ENCODE data around the gene MTFMT. TPM values are rescaled to one million over a fixed set of nuclear protein-coding genes. Genes with fewer than 3 reads are reported as not detected.

MTFMT gene
- total and polyA plus RNA-seq, 2 of the 4 experiments (the other 2 are of a cell fraction) = 8.9 to 21.3 TPM

GRCh38 chr15:64959128-64959527 is 70.3 kb downstream of the MTFMT start:
- no peak for DNase-seq
- Histone ChIP-seq H4K20me1 (ENCODE audit: insufficient read depth, low read length) (no peaks in the 10 kb centered on the region), H2BK15ac (ENCODE audit: low read depth, low read length) (no peak overlapping the region), H2BK120ac (ENCODE audit: low read depth, low read length) (no peak overlapping the region), H3K4me1 (ENCODE audit: control insufficient read depth, insufficient read depth, low read length) (no peaks in the 10 kb centered on the region), H2AK5ac (ENCODE audit: low read depth, low read length) (no peak overlapping the region), H3K23ac (ENCODE audit: low read depth, low read length) (no peak overlapping the region), H3K14ac (replicated peaks; ENCODE audit: low read depth, low read length) (no peak overlapping the region), H3K27me3 (ENCODE audit: control insufficient read depth, insufficient read depth, low read length) (no peaks in the 10 kb centered on the region), H2AFZ (replicated peaks; ENCODE audit: low read length, poor library complexity) (no peak overlapping the region), H3K36me3 (ENCODE audit: control insufficient read depth, insufficient read depth, low read length) (peaks cover 55% of the 10 kb centered on the region), H3K9ac (ENCODE audit: low read depth, low read length) (no peak overlapping the region), H3K56ac (ENCODE audit: extremely low read depth, insufficient read depth, low read length) (no peak overlapping the region), H3K9me3 (ENCODE audit: control insufficient read depth, insufficient read depth, low read length) (no peaks in the 10 kb centered on the region), H3K4ac (ENCODE audit: low read depth, low read length) (no peak overlapping the region), H2BK5ac (ENCODE audit: low read depth, low read length, poor library complexity, severe bottlenecking) (no peak overlapping the region), H3K4me2 (ENCODE audit: low read depth, low read length) (no peak overlapping the region), H3K79me1 (ENCODE audit: low read depth in 1 of 2, low read length in 2 of 2) (no peaks in the 10 kb centered on the region; a peak in 1 of 4 replicates), H3K27ac (ENCODE audit: insufficient read depth, low read length) (no peak overlapping the region), H4K5ac (ENCODE audit: low read depth, low read length) (no peak overlapping the region), H3K18ac (ENCODE audit: low read depth, low read length) (no peak overlapping the region), H2BK20ac (ENCODE audit: low read depth, low read length) (no peak overlapping the region), H3K4me3 (ENCODE audit: insufficient read depth, low read depth, low read length) (no peak overlapping the region), H2AK9ac (replicated peaks; ENCODE audit: low read depth, low read length, poor library complexity) (no peak overlapping the region), H4K8ac (ENCODE audit: low read depth in 2 of 2, low read length in 2 of 2) (no peak overlapping the region), H4K91ac (ENCODE audit: insufficient read depth, low read depth, low read length) (no peak overlapping the region), H3K9me1 (ENCODE audit: insufficient read depth, low read length) (peaks cover 9% of the 10 kb centered on the region; the same call in 1 of the 2 replicates)
- POLR2A ChIA-PET (ENCODE audit: unreplicated experiment) = no interaction called here
- no TSS peak for BruUV-seq (replicated peaks)
- WGBS, 2 experiments (ENCODE audit: extremely low coverage in 2 of 2, insufficient read length in 1 of 2) = 97% methylated on average over 5 of the region's 9 CpGs; no CpG with 5 or more reads in 1 of the 2 experiments
- intact Hi-C loops (cut with micrococcal nuclease) (no loop called here), in situ Hi-C loops (cut with MboI; ENCODE audit: low sequenced_read_pairs) (no loop called here), dilution Hi-C loops (cut with HindIII; ENCODE audit: low sequenced_read_pairs, unreplicated experiment) (no loop called here)
- TF ChIP-seq CTCF (conservative IDR thresholded peaks at IDR 0.05; ENCODE audit: low read depth, low read length) = no peak
- no peak for ATAC-seq (ENCODE audit: low read depth)
- CTCF ChIA-PET = no interaction called here

Measured in IMR-90 (cell line).